NT2/D1 (cell line): ENCODE measurements around the gene CDCA3.

Experiments
- SUZ12 ChIP-seq: IDR thresholded peaks from 2 replicates; pipeline ENCODE4 v1.6.1; 2011; ENCODE audit not compliant: insufficient read length, insufficient read depth; ENCODE audit errors: extremely low read depth
- YY1 ChIP-seq: IDR thresholded peaks from 2 replicates; pipeline ENCODE4 v1.6.1; 2011; ENCODE audit not compliant: insufficient read length, insufficient read depth
- ZNF274 ChIP-seq: IDR thresholded peaks from 2 replicates; pipeline ENCODE4 v1.6.1; 2011; ENCODE audit warnings: mild to moderate bottlenecking, low read depth, low read length

- TF ChIP-seq ZNF274 (no peak), YY1 (no peak), SUZ12 (no peak)
Observed at GRCh38 chr12:6834873-6835272, 16.2 kb downstream of the CDCA3 start.
